ENCODE data around the gene ERC2. TPM values are rescaled to one million over a fixed set of nuclear protein-coding genes. Genes with fewer than 3 reads are reported as not detected.
"Not testable (repeated sequence)": the region's sequence is repeated elsewhere in the genome, so short reads cannot be mapped to it uniquely, and the experiment has no call there.

The ERC2 gene
- total RNA-seq, 6 donors from 2014 or later: 0.67 to 14.7 (median 1.3) TPM

DNA sequence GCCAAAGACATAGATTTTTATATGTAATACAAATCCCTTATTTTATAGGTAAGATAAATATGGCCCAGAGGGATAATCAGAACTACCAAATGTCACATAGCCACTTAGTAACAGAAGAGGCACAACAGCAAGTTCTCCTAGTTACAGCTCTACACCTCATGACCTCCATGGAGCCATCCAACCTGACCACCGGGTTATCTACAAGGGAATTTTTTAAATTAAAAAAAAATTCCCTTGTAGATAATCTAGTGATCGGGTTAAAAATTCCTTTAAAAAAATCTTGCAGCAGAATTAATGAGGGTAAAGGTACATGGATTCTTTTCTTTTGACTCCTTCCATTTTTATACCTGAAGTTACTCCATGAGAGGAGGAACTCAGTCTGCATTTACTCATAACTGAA is 615.9 kb downstream of the ERC2 start:
- Histone ChIP-seq H3K9me3 (no peaks in the 10 kb centered on the region), H3K36me3 (no peaks in the 10 kb centered on the region), H3K27ac (no peak overlapping the region), H3K4me1 (no peaks in the 10 kb centered on the region), H3K4me3 (no peak overlapping the region), H3K27me3 (no peaks in the 10 kb centered on the region)
- DNase-seq: no peak
- TF ChIP-seq POLR2A (IDR thresholded peaks at IDR 0.05) (no peak), EP300 (IDR thresholded peaks at IDR 0.05) (no peak), POLR2AphosphoS5 (IDR thresholded peaks at IDR 0.05) (no peak)
- TF ChIP-seq, protein P1, sequence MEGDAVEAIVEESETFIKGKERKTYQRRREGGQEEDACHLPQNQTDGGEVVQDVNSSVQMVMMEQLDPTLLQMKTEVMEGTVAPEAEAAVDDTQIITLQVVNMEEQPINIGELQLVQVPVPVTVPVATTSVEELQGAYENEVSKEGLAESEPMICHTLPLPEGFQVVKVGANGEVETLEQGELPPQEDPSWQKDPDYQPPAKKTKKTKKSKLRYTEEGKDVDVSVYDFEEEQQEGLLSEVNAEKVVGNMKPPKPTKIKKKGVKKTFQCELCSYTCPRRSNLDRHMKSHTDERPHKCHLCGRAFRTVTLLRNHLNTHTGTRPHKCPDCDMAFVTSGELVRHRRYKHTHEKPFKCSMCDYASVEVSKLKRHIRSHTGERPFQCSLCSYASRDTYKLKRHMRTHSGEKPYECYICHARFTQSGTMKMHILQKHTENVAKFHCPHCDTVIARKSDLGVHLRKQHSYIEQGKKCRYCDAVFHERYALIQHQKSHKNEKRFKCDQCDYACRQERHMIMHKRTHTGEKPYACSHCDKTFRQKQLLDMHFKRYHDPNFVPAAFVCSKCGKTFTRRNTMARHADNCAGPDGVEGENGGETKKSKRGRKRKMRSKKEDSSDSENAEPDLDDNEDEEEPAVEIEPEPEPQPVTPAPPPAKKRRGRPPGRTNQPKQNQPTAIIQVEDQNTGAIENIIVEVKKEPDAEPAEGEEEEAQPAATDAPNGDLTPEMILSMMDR (IDR thresholded peaks at IDR 0.05): no peak
- no peak for ATAC-seq (ENCODE audit: low FRiP score in 2 of 2)
- WGBS, 2 donors: 92 to 98% methylated on average over 2 of the region's 2 CpGs

DNA sequence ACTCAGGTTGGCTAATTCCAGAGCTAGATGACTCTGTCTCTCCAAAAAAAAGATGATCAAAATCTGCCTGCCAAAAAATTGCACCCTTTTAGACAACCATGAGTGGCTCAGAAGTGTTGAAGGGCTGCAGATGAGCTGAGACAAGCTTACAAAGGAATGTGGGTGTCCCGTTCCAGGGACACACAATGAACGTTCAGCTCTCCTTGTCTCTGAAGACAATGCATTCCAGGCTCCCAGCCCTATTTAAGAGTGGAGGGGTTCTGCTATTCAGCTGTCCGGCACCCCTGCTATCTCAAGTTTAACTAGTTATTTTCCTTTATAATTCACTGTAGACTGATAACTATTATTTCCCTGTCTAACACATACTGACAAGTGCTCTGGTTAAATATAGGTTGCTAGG is 626.1 kb downstream of the ERC2 start:
- Histone ChIP-seq H3K27me3 (no peaks in the 10 kb centered on the region), H3K27ac (no peak overlapping the region), H3K4me3 (no peak overlapping the region), H3K9me3 (no peaks in the 10 kb centered on the region), H3K4me1 (no peaks in the 10 kb centered on the region), H3K36me3 (no peaks in the 10 kb centered on the region)
- DNase-seq: no peak
- 61 to 71% methylated on average over 3 of the region's 3 CpGs for WGBS, 2 donors
- ATAC-seq (ENCODE audit: low FRiP score in 2 of 2): no peak
- no peak for TF ChIP-seq POLR2AphosphoS5 (IDR thresholded peaks at IDR 0.05)
- no peak for TF ChIP-seq POLR2A (IDR thresholded peaks at IDR 0.05)
- TF ChIP-seq, protein P1 (IDR thresholded peaks at IDR 0.05): no peak
- no peak for TF ChIP-seq EP300 (IDR thresholded peaks at IDR 0.05)

DNA sequence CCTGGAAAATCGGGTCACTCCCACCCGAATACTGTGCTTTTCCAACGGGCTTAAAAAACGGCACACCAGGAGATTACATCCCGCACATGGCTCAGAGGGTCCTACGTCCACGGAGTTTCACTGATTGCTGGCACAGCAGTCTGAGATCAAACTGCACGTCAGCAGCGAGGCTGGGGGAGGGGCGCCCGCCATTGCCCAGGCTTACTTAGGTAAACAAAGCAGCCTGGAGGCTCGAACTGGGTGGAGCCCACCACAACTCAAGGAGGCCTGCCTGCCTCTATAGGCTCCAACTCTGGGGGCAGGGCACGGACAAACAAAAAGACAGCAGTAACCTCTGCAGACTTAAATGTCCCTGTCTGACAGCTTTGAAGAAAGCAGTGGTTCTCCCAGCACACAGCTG is 636.4 kb downstream of the ERC2 start:
- not testable (repeated sequence) for H3K36me3 ChIP-seq; H3K27me3 ChIP-seq; H3K9me3 ChIP-seq; ATAC-seq (ENCODE audit: low FRiP score in 2 of 2); H3K4me3 ChIP-seq; H3K4me1 ChIP-seq; H3K27ac ChIP-seq
- DNase-seq: peak in 1 of 2 donors; percentile 64
- 64 to 75% methylated on average over 7 to 13 of the region's 13 CpGs for WGBS, 2 donors

DNA sequence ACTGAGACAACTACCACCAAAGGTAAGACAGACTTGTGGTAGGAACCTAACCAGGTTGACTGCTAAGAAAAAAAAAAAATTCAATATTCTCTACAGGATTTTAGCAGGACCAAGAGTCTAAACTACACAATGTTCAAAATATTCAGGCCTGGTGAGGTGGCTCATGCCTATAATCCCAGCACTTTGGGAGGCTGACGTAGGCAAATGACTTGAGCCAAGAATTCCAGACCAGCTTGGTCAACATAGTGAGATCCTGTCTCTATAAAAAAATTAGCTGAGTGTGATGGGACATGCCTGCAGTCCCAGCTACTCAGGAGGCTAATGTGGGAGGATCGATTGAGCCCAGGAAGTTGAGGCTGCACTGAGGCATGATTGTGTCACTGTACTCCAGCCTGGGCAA is 639.6 kb downstream of the ERC2 start:
- TF ChIP-seq POLR2AphosphoS5 (IDR thresholded peaks at IDR 0.05) (no peak), EP300 (IDR thresholded peaks at IDR 0.05) (no peak), POLR2A (IDR thresholded peaks at IDR 0.05) (no peak)
- TF ChIP-seq, protein P1 (IDR thresholded peaks at IDR 0.05): no peak
- H3K27me3 ChIP-seq: no peaks in the 10 kb centered on the region
- H3K36me3 ChIP-seq: no peaks in the 10 kb centered on the region
- H3K4me3 ChIP-seq: no peak overlapping the region
- DNase-seq (no peak), ATAC-seq (ENCODE audit: low FRiP score in 2 of 2) (no peak)
- H3K4me1 ChIP-seq: peaks cover 0 to 5% (median 4%) of the 10 kb centered on the region in 4 donors
- H3K9me3 ChIP-seq: no peaks in the 10 kb centered on the region
- 82 to 91% methylated on average over 2 of the region's 2 CpGs for WGBS, 2 donors
- no peak overlapping the region for H3K27ac ChIP-seq

DNA sequence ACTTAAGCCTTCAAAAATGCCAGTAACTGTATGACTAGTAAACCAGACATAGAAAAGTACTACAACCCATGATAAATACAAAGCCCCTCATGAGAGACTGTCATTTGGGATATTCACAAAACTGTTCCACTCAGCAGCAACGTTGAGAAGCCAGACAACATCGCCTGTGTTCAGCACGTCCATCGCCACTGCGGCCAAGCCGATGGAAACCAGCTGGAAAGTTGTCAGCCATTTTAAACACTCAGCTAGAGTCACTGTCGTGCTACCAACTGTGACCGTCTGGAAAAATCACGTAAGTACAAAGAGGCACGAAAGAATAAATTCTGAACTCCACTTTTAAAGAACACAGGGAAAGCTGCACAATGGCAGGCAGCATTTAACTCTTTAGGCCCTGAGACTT is 640.5 kb downstream of the ERC2 start:
- ATAC-seq (ENCODE audit: low FRiP score in 2 of 2) (no peak), DNase-seq (no peak)
- Histone ChIP-seq H3K27me3 (no peaks in the 10 kb centered on the region), H3K27ac (no peak overlapping the region), H3K9me3 (no peaks in the 10 kb centered on the region), H3K36me3 (no peaks in the 10 kb centered on the region), H3K4me1 (peaks cover 0 to 5% (median 4%) of the 10 kb centered on the region in 4 donors), H3K4me3 (no peak overlapping the region)
- TF ChIP-seq, protein P1 (IDR thresholded peaks at IDR 0.05): no peak
- 71 to 75% methylated on average over 10 of the region's 10 CpGs for WGBS, 2 donors

Measured in upper lobe of left lung (tissue), 6 donors.